ENCODE data around the gene KLKB1. TPM values are rescaled to one million over a fixed set of nuclear protein-coding genes. Genes with fewer than 3 reads are reported as not detected.

The KLKB1 gene
- not detected in 2 replicates for total RNA-seq

DNA sequence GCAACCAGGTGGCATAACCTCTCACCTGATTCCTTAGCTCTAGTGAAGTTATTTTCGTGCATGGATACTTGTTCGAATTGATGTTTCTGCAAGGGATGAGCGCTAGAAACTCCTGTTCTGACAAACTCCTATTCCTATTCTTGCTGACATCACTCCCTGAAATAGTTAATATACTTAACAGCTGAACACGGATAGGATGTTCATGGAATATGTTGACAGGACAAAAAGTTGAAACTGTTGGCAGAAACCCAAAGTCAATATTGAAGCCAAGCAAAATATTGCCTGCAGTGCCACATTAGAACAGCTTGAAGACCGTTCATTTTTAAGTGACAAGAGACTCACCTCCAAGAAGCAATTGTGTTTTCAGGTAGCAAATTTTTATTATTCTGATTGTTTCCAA, at the start of gene KLKB1:
TSS of gene KLKB1 (plus strand) at position 287 of the 400 bp plus-strand sequence. CDS start 689 bp downstream, outside the sequence.

GRCh38 chr4:186191200-186192065, 35.9 kb upstream of the KLKB1 start, which contains the start of gene CYP4V2:
Gene CYP4V2, plus strand, starts transcription at chr4:186191567. Its CDS starts 257 bp downstream, at chr4:186191824.

GRCh38 chr4:186265683-186266652, 38.7 kb downstream of the KLKB1 start, which contains the start of gene F11:
Gene F11, plus strand, starts transcription at chr4:186266189. Its CDS starts 948 bp downstream, at chr4:186267137.

Other genes starting within 250 kb of the KLKB1 start
- 0.65 and 8.4 TPM in 2 replicates for gene TLR3, start 158.4 kb upstream of the KLKB1 start, total RNA-seq
- gene FAM149A, start 122.8 kb upstream of the KLKB1 start, total RNA-seq = under 0.01 TPM in 1 of 2 replicates, not detected in the other
- 2.6 and 7.4 TPM in 2 replicates for gene CYP4V2, start 35.9 kb upstream of the KLKB1 start, total RNA-seq
- gene F11, start 38.7 kb downstream of the KLKB1 start, total RNA-seq = not detected in 2 replicates

Data from epithelial cell of umbilical artery (primary cell).